A673 (cell line): ENCODE results near the gene IMMP2L.

Experiments
- CTCF ChIP-seq: fragments of 300-800, 200-600 bp; sonication (generic); conservative IDR thresholded peaks from 2 replicates; pipeline ENCODE4 v1.5.1; 2017; ENCODE audit warnings: low read depth, mild to moderate bottlenecking, antibody characterized with exemption, low read length, moderate library complexity, mixed read lengths
- EZH2 ChIP-seq: fragments of 200-600 bp; sonication (generic); IDR thresholded peaks from 2 replicates; pipeline ENCODE4 v1.6.1; 2017; ENCODE audit warnings: borderline replicate concordance, low read depth, mild to moderate bottlenecking, mixed read lengths, antibody characterized with exemption, low read length; ENCODE audit not compliant: poor library complexity, severe bottlenecking

GRCh38 chr7:111190804-111191203, 371.5 kb downstream of the IMMP2L start:
- no peak for TF ChIP-seq CTCF
- TF ChIP-seq EZH2, result no peak
